HL-60 (cell line): ENCODE results near the gene DNAH5.

ENCODE experiments used
- DNase-seq, 2 experiments: peaks; one replicate each; pipeline ENCODE4 v3.0.0-alpha.2; 2010 to 2020; ENCODE audit warnings: low read depth in 1 of 2, low spot score in 1 of 2
- H3K27ac ChIP-seq: fragments of 250-450 bp; sonication (Bioruptor Pico); replicated peaks from 2 replicates; pipeline ENCODE4 v1.5.1; 2020; ENCODE audit warnings: mild to moderate bottlenecking, moderate library complexity
- H3K27me3 ChIP-seq: fragments of 250-450 bp; sonication (Bioruptor Pico); 2 replicates; pipeline ENCODE4 v1.5.1; 2021; ENCODE audit warnings: mild to moderate bottlenecking, moderate library complexity; ENCODE audit not compliant: insufficient read depth, poor library complexity, severe bottlenecking
- H3K4me3 ChIP-seq: replicated peaks from 2 replicates; pipeline ENCODE4 v1.5.1; 2011; ENCODE audit warnings: mild to moderate bottlenecking, control low read depth, low read length; ENCODE audit not compliant: insufficient read depth
- GABPA ChIP-seq: IDR thresholded peaks from 2 replicates; pipeline ENCODE4 v1.6.1; 2012; ENCODE audit warnings: low read depth
- POLR2AphosphoS5 ChIP-seq: IDR thresholded peaks from 2 replicates; pipeline ENCODE4 v1.6.1; 2012; ENCODE audit warnings: low read depth
- SPI1 ChIP-seq: IDR thresholded peaks from 2 replicates; pipeline ENCODE4 v1.6.1; 2012; ENCODE audit warnings: low read depth, mild to moderate bottlenecking, borderline replicate concordance
- TF ChIP-seq, protein P1 (sequence below): IDR thresholded peaks from one replicate; pipeline ENCODE4 v1.5.1; 2011; ENCODE audit warnings: low read length, control low read depth, inconsistent platforms; ENCODE audit not compliant: insufficient read depth
- TF ChIP-seq, protein P2 (sequence below): IDR thresholded peaks from 2 replicates; pipeline ENCODE4 v1.6.1; 2012; ENCODE audit warnings: low read depth; ENCODE audit not compliant: insufficient replicate concordance

The DNAH5 gene

GRCh38 chr5:13700626-13701025 is 243.9 kb downstream of the DNAH5 start:
- Histone ChIP-seq H3K27ac (no peak overlapping the region), H3K27me3 (no peaks in the 10 kb centered on the region), H3K4me3 (no peak overlapping the region)
- no peak for DNase-seq
- TF ChIP-seq, protein P1, sequence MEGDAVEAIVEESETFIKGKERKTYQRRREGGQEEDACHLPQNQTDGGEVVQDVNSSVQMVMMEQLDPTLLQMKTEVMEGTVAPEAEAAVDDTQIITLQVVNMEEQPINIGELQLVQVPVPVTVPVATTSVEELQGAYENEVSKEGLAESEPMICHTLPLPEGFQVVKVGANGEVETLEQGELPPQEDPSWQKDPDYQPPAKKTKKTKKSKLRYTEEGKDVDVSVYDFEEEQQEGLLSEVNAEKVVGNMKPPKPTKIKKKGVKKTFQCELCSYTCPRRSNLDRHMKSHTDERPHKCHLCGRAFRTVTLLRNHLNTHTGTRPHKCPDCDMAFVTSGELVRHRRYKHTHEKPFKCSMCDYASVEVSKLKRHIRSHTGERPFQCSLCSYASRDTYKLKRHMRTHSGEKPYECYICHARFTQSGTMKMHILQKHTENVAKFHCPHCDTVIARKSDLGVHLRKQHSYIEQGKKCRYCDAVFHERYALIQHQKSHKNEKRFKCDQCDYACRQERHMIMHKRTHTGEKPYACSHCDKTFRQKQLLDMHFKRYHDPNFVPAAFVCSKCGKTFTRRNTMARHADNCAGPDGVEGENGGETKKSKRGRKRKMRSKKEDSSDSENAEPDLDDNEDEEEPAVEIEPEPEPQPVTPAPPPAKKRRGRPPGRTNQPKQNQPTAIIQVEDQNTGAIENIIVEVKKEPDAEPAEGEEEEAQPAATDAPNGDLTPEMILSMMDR, result no peak
- TF ChIP-seq POLR2AphosphoS5, result no peak
- TF ChIP-seq GABPA, result no peak
- no peak for TF ChIP-seq SPI1
- TF ChIP-seq, protein P2, sequence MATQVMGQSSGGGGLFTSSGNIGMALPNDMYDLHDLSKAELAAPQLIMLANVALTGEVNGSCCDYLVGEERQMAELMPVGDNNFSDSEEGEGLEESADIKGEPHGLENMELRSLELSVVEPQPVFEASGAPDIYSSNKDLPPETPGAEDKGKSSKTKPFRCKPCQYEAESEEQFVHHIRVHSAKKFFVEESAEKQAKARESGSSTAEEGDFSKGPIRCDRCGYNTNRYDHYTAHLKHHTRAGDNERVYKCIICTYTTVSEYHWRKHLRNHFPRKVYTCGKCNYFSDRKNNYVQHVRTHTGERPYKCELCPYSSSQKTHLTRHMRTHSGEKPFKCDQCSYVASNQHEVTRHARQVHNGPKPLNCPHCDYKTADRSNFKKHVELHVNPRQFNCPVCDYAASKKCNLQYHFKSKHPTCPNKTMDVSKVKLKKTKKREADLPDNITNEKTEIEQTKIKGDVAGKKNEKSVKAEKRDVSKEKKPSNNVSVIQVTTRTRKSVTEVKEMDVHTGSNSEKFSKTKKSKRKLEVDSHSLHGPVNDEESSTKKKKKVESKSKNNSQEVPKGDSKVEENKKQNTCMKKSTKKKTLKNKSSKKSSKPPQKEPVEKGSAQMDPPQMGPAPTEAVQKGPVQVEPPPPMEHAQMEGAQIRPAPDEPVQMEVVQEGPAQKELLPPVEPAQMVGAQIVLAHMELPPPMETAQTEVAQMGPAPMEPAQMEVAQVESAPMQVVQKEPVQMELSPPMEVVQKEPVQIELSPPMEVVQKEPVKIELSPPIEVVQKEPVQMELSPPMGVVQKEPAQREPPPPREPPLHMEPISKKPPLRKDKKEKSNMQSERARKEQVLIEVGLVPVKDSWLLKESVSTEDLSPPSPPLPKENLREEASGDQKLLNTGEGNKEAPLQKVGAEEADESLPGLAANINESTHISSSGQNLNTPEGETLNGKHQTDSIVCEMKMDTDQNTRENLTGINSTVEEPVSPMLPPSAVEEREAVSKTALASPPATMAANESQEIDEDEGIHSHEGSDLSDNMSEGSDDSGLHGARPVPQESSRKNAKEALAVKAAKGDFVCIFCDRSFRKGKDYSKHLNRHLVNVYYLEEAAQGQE, result no peak

DNA sequence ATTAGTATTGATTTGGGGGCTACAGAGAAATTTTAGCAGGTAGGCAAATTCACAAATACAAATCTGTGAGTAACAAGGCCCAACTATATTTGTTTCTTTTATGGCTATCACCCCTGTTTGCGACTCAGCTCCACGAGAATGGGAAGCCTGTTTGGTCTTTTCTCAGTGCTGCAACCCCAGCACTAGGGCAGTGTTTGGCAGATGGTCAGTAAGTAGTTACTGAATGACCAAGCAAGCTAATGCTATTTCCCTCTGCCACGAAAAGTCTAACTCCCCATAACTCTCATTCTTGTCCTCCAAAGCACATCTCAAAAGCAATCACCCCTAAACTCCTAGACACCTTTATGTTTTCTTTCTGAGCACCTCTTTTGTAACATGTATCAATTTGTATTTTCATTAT is 245.6 kb downstream of the DNAH5 start:
- Histone ChIP-seq H3K27me3 (no peaks in the 10 kb centered on the region), H3K4me3 (no peak overlapping the region), H3K27ac (no peak overlapping the region)
- TF ChIP-seq GABPA (no peak), POLR2AphosphoS5 (no peak), SPI1 (no peak)
- TF ChIP-seq, protein P2, result no peak
- TF ChIP-seq, protein P1, result no peak
- no peak for DNase-seq

- no peak for DNase-seq
- TF ChIP-seq SPI1 (no peak), POLR2AphosphoS5 (no peak), GABPA (no peak)
- TF ChIP-seq, protein P2, result no peak
- TF ChIP-seq, protein P1, result no peak
These were observed 249.3 kb downstream of the DNAH5 start for GRCh38 chr5:13695076-13695712.

More at GRCh38 chr5:13695076-13695712, 249.3 kb downstream of the DNAH5 start:
- H3K4me3 ChIP-seq, result no peak overlapping the region
- no peaks in the 10 kb centered on the region for H3K27me3 ChIP-seq
- no peak overlapping the region for H3K27ac ChIP-seq
